IMR-90 (cell line): ENCODE data around the gene TPCN1. TPM values are rescaled to one million over a fixed set of nuclear protein-coding genes. Genes with fewer than 3 reads are reported as not detected.

Experiments used
- ATAC-seq: fragments of 200-7000 bp; cut with Tn5 transposase; 2 replicates; pipeline ENCODE4 v1.9.1; 2020; ENCODE audit warnings: low read depth, mild to moderate bottlenecking, moderate library complexity
- BruUV-seq: library from RNA; stranded (reverse); fragments of 400-500 nt; replicated peaks from 2 replicates; lab custom pipeline; 2021; lab: Mats Ljungman, UMichigan
- CTCF ChIA-PET: fragments of 300-600 bp; formaldehyde crosslinking; extraction: SDS; loops from one replicate; lab custom pipeline; 2021; ENCODE audit warnings: antibody characterized with exemption; lab: Yijun Ruan, JAX
- POLR2A ChIA-PET: fragments of 300-600 bp; sonication (Branson Sonifier 250); formaldehyde crosslinking; loops from one replicate; lab custom pipeline; 2022; ENCODE audit warnings: antibody characterized with exemption; ENCODE audit not compliant: unreplicated experiment; lab: Charles Lee
- DNase-seq: peaks from one replicate; pipeline ENCODE4 v3.0.0; 2013
- H2AFZ ChIP-seq: replicated peaks from 2 replicates; pipeline ENCODE3; 2013; ENCODE audit warnings: low read length, mild to moderate bottlenecking; ENCODE audit not compliant: poor library complexity
- H2AK5ac ChIP-seq: 2 replicates; pipeline ENCODE4 v1.6.1; 2013; ENCODE audit warnings: low read depth, low read length, inconsistent platforms
- H2AK9ac ChIP-seq: replicated peaks from 2 replicates; pipeline ENCODE3; 2013; ENCODE audit warnings: mild to moderate bottlenecking, low read depth, low read length, moderate library complexity; ENCODE audit not compliant: poor library complexity
- H2BK120ac ChIP-seq: 2 replicates; pipeline ENCODE4 v1.6.1; 2013; ENCODE audit warnings: low read depth, low read length, inconsistent platforms
- H2BK15ac ChIP-seq: 3 replicates; pipeline ENCODE4 v1.6.1; 2013; ENCODE audit warnings: low read depth, low read length, inconsistent platforms
- H2BK20ac ChIP-seq: 2 replicates; pipeline ENCODE4 v1.6.1; 2013; ENCODE audit warnings: low read depth, mild to moderate bottlenecking, inconsistent platforms, low read length, moderate library complexity
- H2BK5ac ChIP-seq: 2 replicates; pipeline ENCODE4 v1.6.1; 2013; ENCODE audit warnings: mild to moderate bottlenecking, low read depth, low read length, inconsistent platforms; ENCODE audit not compliant: poor library complexity, severe bottlenecking
- H3K14ac ChIP-seq: replicated peaks from 2 replicates; pipeline ENCODE4 v1.6.1; 2013; ENCODE audit warnings: low read depth, low read length, inconsistent platforms
- H3K18ac ChIP-seq: 2 replicates; pipeline ENCODE4 v1.6.1; 2013; ENCODE audit warnings: low read depth, low read length, control low read depth
- H3K23ac ChIP-seq: 2 replicates; pipeline ENCODE4 v1.6.1; 2013; ENCODE audit warnings: low read depth, low read length, inconsistent platforms
- H3K27ac ChIP-seq: 2 replicates; pipeline ENCODE4 v1.5.1; 2013; ENCODE audit warnings: mild to moderate bottlenecking, control low read depth, low read length; ENCODE audit not compliant: insufficient read depth
- H3K27me3 ChIP-seq: 2 replicates; pipeline ENCODE4 v1.6.1; 2013; ENCODE audit warnings: low read length; ENCODE audit not compliant: control insufficient read depth, insufficient read depth
- H3K36me3 ChIP-seq: 2 replicates; pipeline ENCODE4 v1.6.1; 2013; ENCODE audit warnings: low read length, mixed read lengths; ENCODE audit not compliant: control insufficient read depth, insufficient read depth
- H3K4ac ChIP-seq: 2 replicates; pipeline ENCODE4 v1.6.1; 2013; ENCODE audit warnings: low read depth, low read length, inconsistent platforms
- H3K4me1 ChIP-seq: 2 replicates; pipeline ENCODE4 v1.6.1; 2013; ENCODE audit warnings: low read length, mixed read lengths; ENCODE audit not compliant: control insufficient read depth, insufficient read depth
- H3K4me2 ChIP-seq: 2 replicates; pipeline ENCODE4 v1.6.1; 2013; ENCODE audit warnings: low read depth, mild to moderate bottlenecking, control low read depth, low read length, moderate library complexity
- H3K4me3 ChIP-seq: 2 replicates; pipeline ENCODE4 v1.5.1; 2013; ENCODE audit warnings: low read depth, mild to moderate bottlenecking, control low read depth, low read length, moderate library complexity; ENCODE audit not compliant: insufficient read depth
- H3K56ac ChIP-seq: 2 replicates; pipeline ENCODE4 v1.6.1; 2013; ENCODE audit warnings: low read length, inconsistent platforms; ENCODE audit not compliant: insufficient read depth; ENCODE audit errors: extremely low read depth
- H3K79me1 ChIP-seq, 2 experiments: 2 replicates each; pipeline ENCODE4 v1.6.1; 2013; ENCODE audit warnings: low read length in 2 of 2, inconsistent platforms in 1 of 2, low read depth in 1 of 2
- H3K9ac ChIP-seq: 2 replicates; pipeline ENCODE4 v1.6.1; 2013; ENCODE audit warnings: low read depth, low read length, control low read depth
- H3K9me1 ChIP-seq: 2 replicates; pipeline ENCODE4 v1.6.1; 2013; ENCODE audit warnings: low read length, inconsistent platforms; ENCODE audit not compliant: insufficient read depth
- H3K9me3 ChIP-seq: 2 replicates; pipeline ENCODE4 v1.6.1; 2013; ENCODE audit warnings: low read length; ENCODE audit not compliant: control insufficient read depth, insufficient read depth
- H4K20me1 ChIP-seq: 2 replicates; pipeline ENCODE4 v1.6.1; 2013; ENCODE audit warnings: low read length, inconsistent platforms; ENCODE audit not compliant: insufficient read depth
- H4K5ac ChIP-seq: 2 replicates; pipeline ENCODE4 v1.6.1; 2013; ENCODE audit warnings: mild to moderate bottlenecking, low read depth, low read length, control low read depth
- H4K8ac ChIP-seq, 2 experiments: 2 replicates each; pipeline ENCODE4 v1.6.1; 2013; ENCODE audit warnings: low read depth in 2 of 2, low read length in 2 of 2, control low read depth in 1 of 2, inconsistent platforms in 1 of 2
- H4K91ac ChIP-seq: 2 replicates; pipeline ENCODE4 v1.6.1; 2013; ENCODE audit warnings: low read depth, low read length, inconsistent platforms; ENCODE audit not compliant: insufficient read depth
- BHLHE40 ChIP-seq: fragments of 150-350 bp; IDR thresholded peaks from 2 replicates; pipeline ENCODE4 v1.6.1; 2016; ENCODE audit warnings: mild to moderate bottlenecking, low read depth, low read length
- CEBPB ChIP-seq: IDR thresholded peaks from 2 replicates; pipeline ENCODE4 v1.6.1; 2012; ENCODE audit warnings: low read depth, low read length, improper control_type of control experiment
- CHD1 ChIP-seq: IDR thresholded peaks from 2 replicates; pipeline ENCODE4 v1.6.1; 2012; ENCODE audit warnings: low read depth, low read length, improper control_type of control experiment
- FOS ChIP-seq: fragments of 150-350 bp; IDR thresholded peaks from 2 replicates; pipeline ENCODE4 v1.6.1; 2016; ENCODE audit warnings: low read depth, low read length
- MAFK ChIP-seq: IDR thresholded peaks from 2 replicates; pipeline ENCODE4 v1.6.1; 2012; ENCODE audit warnings: low read depth, low read length, improper control_type of control experiment
- MAZ ChIP-seq: IDR thresholded peaks from 2 replicates; pipeline ENCODE4 v1.6.1; 2012; ENCODE audit warnings: low read depth, mild to moderate bottlenecking, low read length, improper control_type of control experiment, moderate library complexity, borderline replicate concordance
- MXI1 ChIP-seq: IDR thresholded peaks from 2 replicates; pipeline ENCODE4 v1.6.1; 2012; ENCODE audit warnings: low read depth, mild to moderate bottlenecking, low read length, moderate library complexity, borderline replicate concordance
- NFE2L2 ChIP-seq: fragments of 150-350 bp; IDR thresholded peaks from 2 replicates; pipeline ENCODE4 v1.6.1; 2016; ENCODE audit warnings: low read depth, mild to moderate bottlenecking, low read length
- POLR2A ChIP-seq: IDR thresholded peaks from 2 replicates; pipeline ENCODE4 v1.6.1; 2012; ENCODE audit warnings: mild to moderate bottlenecking, low read depth, low read length
- RAD21 ChIP-seq: IDR thresholded peaks from 2 replicates; pipeline ENCODE4 v1.6.1; 2012; ENCODE audit warnings: low read length, improper control_type of control experiment
- RCOR1 ChIP-seq: IDR thresholded peaks from 2 replicates; pipeline ENCODE4 v1.6.1; 2012; ENCODE audit warnings: mild to moderate bottlenecking, low read length, improper control_type of control experiment; ENCODE audit not compliant: insufficient replicate concordance
- RFX5 ChIP-seq: IDR thresholded peaks from 2 replicates; pipeline ENCODE4 v1.8.0; 2012; ENCODE audit warnings: low read depth, mild to moderate bottlenecking, low read length, moderate library complexity
- SMC3 ChIP-seq: fragments of 150-350 bp; IDR thresholded peaks from 2 replicates; pipeline ENCODE4 v1.6.1; 2016; ENCODE audit warnings: low read depth, mild to moderate bottlenecking, antibody characterized with exemption, low read length, moderate library complexity
- WGBS, 2 experiments: methylation state at CpG; one replicate each; pipeline versions ENCODE4 v1.1.5 to v1.1.7; 2013; ENCODE audit warnings: missing lambda C conversion rate in 2 of 2; ENCODE audit not compliant: insufficient read length in 1 of 2; ENCODE audit errors: extremely low coverage in 2 of 2; 5-methylcytosine and 5-hydroxymethylcytosine counted together
- dilution Hi-C: fragments of 300-500 bp; cut with HindIII; formaldehyde crosslinking; loops from one replicate; pipeline ENCODE4 v1.14.3; 2018; ENCODE audit warnings: low sequenced_read_pairs; ENCODE audit not compliant: unreplicated experiment
- in situ Hi-C: fragments of 300-500 bp; cut with MboI; formaldehyde crosslinking; loops from 3 replicates; pipeline ENCODE4 v1.14.3; 2019; ENCODE audit warnings: low sequenced_read_pairs, inconsistent platforms, mixed read lengths
- intact Hi-C: fragments of 100-400 bp; cut with micrococcal nuclease; formaldehyde crosslinking; loops from 2 replicates; pipeline ENCODE4 v1.10.0; 2022
- polyA plus RNA-seq, 3 experiments: library from polyadenylated mRNA; depleted of rRNA; stranded (reverse); fragments of >200 nt; gene quantifications; 2 replicates each; pipeline ENCODE4 v1.2.3, GENCODE V29; 2012; ENCODE audit warnings: low replicate concordance in 1 of 3
- total RNA-seq: library from RNA; depleted of rRNA; stranded (reverse); fragments of >200 nt; gene quantifications from 2 replicates; pipeline ENCODE4 v1.2.3, GENCODE V29; 2012
- TF ChIP-seq, protein P1 (sequence below): fragments of 150-350 bp; IDR thresholded peaks from 2 replicates; pipeline ENCODE4 v1.6.1; 2016; ENCODE audit warnings: low read depth, mild to moderate bottlenecking, low read length, moderate library complexity, borderline replicate concordance
- TF ChIP-seq, protein P2 (sequence below): conservative IDR thresholded peaks from 2 replicates; pipeline ENCODE4 v1.5.1; 2012; ENCODE audit warnings: mild to moderate bottlenecking, low read depth, low read length, improper control_type of control experiment
- TF ChIP-seq, protein P3 (sequence below): fragments of 150-350 bp; IDR thresholded peaks from 2 replicates; pipeline ENCODE4 v1.6.1; 2017; ENCODE audit warnings: mild to moderate bottlenecking, antibody characterized with exemption, low read length, low read depth

TPCN1 gene
- total and polyA plus RNA-seq, 2 of the 4 experiments (the other 2 are of a cell fraction), result 2.0 to 13.2 TPM

DNA sequence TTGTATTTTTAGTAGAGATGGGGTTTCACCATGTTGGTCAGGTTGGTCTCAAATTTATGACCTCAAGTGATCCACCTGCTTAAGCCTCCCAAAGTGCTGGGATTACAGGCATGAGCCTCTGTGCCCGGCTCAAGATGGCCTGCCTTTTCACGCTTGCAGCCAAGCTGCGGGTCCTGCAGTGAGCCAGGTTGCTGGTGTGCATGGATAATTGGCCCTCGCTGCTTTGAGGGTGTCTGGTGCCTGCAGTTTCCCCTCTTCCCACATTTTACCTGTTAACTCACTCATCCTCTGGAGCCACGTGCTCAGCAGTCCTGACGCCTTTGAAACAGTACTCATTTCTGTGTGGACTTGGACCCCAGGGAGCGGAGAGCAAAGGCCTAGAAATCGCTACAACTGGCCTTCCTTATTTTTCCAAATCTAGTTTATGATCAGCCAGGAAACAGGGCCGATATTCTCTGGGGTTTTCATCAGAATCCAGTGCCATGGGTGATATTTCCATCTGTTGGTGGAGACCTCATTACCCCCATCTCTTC lies 42.2 kb downstream of the TPCN1 start:
- Histone ChIP-seq H3K4ac (no peak overlapping the region), H3K4me1 (peaks cover 2% of the 10 kb centered on the region; the same call in 1 of the 2 replicates), H2AFZ (no peak overlapping the region), H2BK20ac (no peak overlapping the region), H3K18ac (no peak overlapping the region), H3K79me1 (no peaks in the 10 kb centered on the region), H3K14ac (no peak overlapping the region), H4K5ac (no peak overlapping the region), H3K9me3 (no peaks in the 10 kb centered on the region), H3K27ac (no peak overlapping the region), H3K36me3 (peaks cover 9% of the 10 kb centered on the region; the same call in 1 of the 2 replicates), H3K23ac (no peak overlapping the region), H2AK9ac (no peak overlapping the region), H3K4me3 (no peak overlapping the region), H2AK5ac (no peak overlapping the region), H4K20me1 (no peaks in the 10 kb centered on the region), H3K56ac (no peak overlapping the region), H3K27me3 (no peaks in the 10 kb centered on the region), H2BK5ac (no peak overlapping the region), H4K91ac (no peak overlapping the region), H2BK120ac (no peak overlapping the region), H4K8ac (no peak overlapping the region), H3K9me1 (no peaks in the 10 kb centered on the region; the same call in 1 of the 2 replicates), H2BK15ac (no peak overlapping the region), H3K4me2 (no peak overlapping the region), H3K9ac (no peak overlapping the region)
- in situ Hi-C loops, result no loop called here
- BruUV-seq, result no TSS peak
- 97% methylated on average over 5 of the region's 9 CpGs; no CpG with 5 or more reads in 1 of the 2 experiments for WGBS, 2 experiments
- no peak for ATAC-seq
- DNase-seq, result no peak
- dilution Hi-C loops, result no loop called here
- intact Hi-C loops, result no loop called here
- POLR2A ChIA-PET, result no interaction called here
- TF ChIP-seq RFX5 (no peak), RAD21 (no peak), BHLHE40 (no peak), POLR2A (no peak), MAZ (no peak), RCOR1 (no peak), NFE2L2 (no peak), MXI1 (no peak), CHD1 (no peak), MAFK (no peak), FOS (no peak), SMC3 (no peak), CEBPB (no peak)
- TF ChIP-seq, protein P1, sequence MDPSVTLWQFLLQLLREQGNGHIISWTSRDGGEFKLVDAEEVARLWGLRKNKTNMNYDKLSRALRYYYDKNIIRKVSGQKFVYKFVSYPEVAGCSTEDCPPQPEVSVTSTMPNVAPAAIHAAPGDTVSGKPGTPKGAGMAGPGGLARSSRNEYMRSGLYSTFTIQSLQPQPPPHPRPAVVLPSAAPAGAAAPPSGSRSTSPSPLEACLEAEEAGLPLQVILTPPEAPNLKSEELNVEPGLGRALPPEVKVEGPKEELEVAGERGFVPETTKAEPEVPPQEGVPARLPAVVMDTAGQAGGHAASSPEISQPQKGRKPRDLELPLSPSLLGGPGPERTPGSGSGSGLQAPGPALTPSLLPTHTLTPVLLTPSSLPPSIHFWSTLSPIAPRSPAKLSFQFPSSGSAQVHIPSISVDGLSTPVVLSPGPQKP, result no peak
- TF ChIP-seq, protein P2, sequence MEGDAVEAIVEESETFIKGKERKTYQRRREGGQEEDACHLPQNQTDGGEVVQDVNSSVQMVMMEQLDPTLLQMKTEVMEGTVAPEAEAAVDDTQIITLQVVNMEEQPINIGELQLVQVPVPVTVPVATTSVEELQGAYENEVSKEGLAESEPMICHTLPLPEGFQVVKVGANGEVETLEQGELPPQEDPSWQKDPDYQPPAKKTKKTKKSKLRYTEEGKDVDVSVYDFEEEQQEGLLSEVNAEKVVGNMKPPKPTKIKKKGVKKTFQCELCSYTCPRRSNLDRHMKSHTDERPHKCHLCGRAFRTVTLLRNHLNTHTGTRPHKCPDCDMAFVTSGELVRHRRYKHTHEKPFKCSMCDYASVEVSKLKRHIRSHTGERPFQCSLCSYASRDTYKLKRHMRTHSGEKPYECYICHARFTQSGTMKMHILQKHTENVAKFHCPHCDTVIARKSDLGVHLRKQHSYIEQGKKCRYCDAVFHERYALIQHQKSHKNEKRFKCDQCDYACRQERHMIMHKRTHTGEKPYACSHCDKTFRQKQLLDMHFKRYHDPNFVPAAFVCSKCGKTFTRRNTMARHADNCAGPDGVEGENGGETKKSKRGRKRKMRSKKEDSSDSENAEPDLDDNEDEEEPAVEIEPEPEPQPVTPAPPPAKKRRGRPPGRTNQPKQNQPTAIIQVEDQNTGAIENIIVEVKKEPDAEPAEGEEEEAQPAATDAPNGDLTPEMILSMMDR, result no peak
- TF ChIP-seq, protein P3, sequence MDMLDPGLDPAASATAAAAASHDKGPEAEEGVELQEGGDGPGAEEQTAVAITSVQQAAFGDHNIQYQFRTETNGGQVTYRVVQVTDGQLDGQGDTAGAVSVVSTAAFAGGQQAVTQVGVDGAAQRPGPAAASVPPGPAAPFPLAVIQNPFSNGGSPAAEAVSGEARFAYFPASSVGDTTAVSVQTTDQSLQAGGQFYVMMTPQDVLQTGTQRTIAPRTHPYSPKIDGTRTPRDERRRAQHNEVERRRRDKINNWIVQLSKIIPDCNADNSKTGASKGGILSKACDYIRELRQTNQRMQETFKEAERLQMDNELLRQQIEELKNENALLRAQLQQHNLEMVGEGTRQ, result no peak
- CTCF ChIA-PET, result no interaction called here
